Lower leg skin (tissue), 4 donors: ENCODE data around the gene SLIT3. TPM values are rescaled to one million over a fixed set of nuclear protein-coding genes. Genes with fewer than 3 reads are reported as not detected.

Experiments used
- DNase-seq, 2 donors: peaks; one replicate each; pipeline ENCODE4 v3.0.0-alpha.2; 2019; ENCODE audit warnings: low spot score in 2 of 2
- H3K4me3 ChIP-seq: fragments of 200-600 bp; sonication (generic); 2 replicates; pipeline ENCODE4 v1.5.1; 2017; ENCODE audit warnings: mild to moderate bottlenecking, low read depth; ENCODE audit not compliant: poor library complexity, severe bottlenecking
- POLR2A ChIP-seq, 2 donors: fragments of 450-650 bp; IDR thresholded peaks; one replicate each; pipeline ENCODE4 v1.6.1; 2016 to 2017; ENCODE audit warnings: antibody characterized with exemption in 2 of 2, mild to moderate bottlenecking in 1 of 2, moderate library complexity in 1 of 2
- WGBS, 2 donors: methylation state at CpG; one replicate each; pipeline ENCODE4 v1.1.5; 2018; 5-methylcytosine and 5-hydroxymethylcytosine counted together
- intact Hi-C: fragments of 100-400 bp; cut with DNase I; formaldehyde crosslinking; loops from one replicate; pipeline ENCODE4 v1.15.0; 2023; ENCODE audit warnings: low total_unique reads
- total RNA-seq, 4 donors: library from RNA; depleted of rRNA; stranded (reverse); fragments of >200 nt; gene quantifications; one replicate each; pipeline ENCODE4 v1.1.0, GENCODE V29; 2016
- TF ChIP-seq, protein P1 (sequence below), 3 donors: fragments of 450-650 bp; IDR thresholded peaks; one replicate each; pipeline ENCODE4 v1.5.1; 2016; ENCODE audit warnings: antibody characterized with exemption in 3 of 3, mild to moderate bottlenecking in 3 of 3, moderate library complexity in 2 of 3

The SLIT3 gene
- total RNA-seq, 4 donors from 2014 or later: 12.4 to 66.0 (median 22.8) TPM

DNA sequence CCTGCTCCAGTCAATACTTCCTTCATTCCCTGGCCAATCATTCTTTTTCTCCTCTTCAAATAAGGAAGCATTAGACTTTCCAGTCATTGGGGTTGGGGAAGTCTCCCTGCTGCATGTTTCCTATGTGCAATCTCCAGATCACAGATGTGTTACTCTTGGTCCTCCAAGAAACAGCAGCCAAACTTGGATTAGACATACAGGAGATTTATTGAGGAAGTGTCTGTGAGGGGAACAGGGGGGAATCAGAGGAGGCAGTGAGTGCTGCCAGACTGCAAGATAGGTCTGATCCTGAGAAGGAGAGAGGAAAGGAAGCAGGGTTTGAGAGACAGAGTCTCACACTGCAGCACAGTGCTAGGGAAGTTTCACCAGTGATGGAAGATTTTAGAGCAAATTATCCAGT, 40.6 kb upstream of the SLIT3 start:
- DNase-seq: no peak
- no peak overlapping the region for H3K4me3 ChIP-seq
- intact Hi-C loops: no loop called here
- no peak for TF ChIP-seq POLR2A (IDR thresholded peaks at IDR 0.05)
- TF ChIP-seq, protein P1, sequence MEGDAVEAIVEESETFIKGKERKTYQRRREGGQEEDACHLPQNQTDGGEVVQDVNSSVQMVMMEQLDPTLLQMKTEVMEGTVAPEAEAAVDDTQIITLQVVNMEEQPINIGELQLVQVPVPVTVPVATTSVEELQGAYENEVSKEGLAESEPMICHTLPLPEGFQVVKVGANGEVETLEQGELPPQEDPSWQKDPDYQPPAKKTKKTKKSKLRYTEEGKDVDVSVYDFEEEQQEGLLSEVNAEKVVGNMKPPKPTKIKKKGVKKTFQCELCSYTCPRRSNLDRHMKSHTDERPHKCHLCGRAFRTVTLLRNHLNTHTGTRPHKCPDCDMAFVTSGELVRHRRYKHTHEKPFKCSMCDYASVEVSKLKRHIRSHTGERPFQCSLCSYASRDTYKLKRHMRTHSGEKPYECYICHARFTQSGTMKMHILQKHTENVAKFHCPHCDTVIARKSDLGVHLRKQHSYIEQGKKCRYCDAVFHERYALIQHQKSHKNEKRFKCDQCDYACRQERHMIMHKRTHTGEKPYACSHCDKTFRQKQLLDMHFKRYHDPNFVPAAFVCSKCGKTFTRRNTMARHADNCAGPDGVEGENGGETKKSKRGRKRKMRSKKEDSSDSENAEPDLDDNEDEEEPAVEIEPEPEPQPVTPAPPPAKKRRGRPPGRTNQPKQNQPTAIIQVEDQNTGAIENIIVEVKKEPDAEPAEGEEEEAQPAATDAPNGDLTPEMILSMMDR (IDR thresholded peaks at IDR 0.05): no peak

DNA sequence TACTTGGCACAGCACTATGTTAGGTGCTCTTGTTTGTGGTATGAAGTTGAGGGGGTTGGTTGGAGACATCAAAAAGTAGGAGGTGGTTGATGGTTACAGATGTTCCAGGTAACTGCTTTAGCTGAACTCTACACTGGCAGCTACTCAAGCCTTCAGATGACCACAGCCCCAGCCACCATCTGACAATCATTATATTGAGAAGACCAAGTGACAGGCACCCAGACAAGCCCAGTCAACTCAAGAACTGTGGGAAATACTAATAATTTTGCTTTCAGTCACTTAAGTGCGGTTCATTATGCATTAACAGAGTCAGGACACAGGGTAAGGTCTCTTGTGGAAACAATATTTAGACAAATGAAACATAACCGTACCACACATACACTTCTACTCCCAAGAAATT, 38.9 kb upstream of the SLIT3 start:
- intact Hi-C loops: no loop called here
- WGBS, 2 donors: 82 to 89% methylated on average over 2 of the region's 2 CpGs
- DNase-seq: no peak
- TF ChIP-seq, protein P1 (IDR thresholded peaks at IDR 0.05): no peak
- TF ChIP-seq POLR2A (IDR thresholded peaks at IDR 0.05): no peak
- no peak overlapping the region for H3K4me3 ChIP-seq

DNA sequence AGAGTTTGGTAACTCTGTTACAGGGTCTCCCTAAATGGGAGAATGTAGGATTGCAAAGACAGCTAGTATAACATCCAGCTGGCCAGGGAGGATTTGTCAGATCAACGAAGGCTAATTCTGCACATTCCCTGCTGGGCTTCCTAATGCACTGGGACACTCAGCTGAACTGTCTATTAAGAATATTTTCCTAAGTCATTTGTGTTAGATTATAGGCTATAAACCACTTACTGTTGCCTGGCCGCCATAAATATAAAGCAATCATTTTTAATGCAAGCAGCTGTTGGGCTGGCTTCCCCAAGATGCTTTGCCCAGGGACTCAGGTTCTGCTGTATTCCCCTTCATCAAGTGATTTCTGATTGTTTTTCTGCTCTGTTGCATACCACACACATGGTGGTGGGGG, 35.3 kb upstream of the SLIT3 start:
- no peak for DNase-seq
- intact Hi-C loops: no loop called here
- 62 to 63% methylated on average over 2 of the region's 2 CpGs for WGBS, 2 donors
- TF ChIP-seq, protein P1 (IDR thresholded peaks at IDR 0.05): no peak
- no peak for TF ChIP-seq POLR2A (IDR thresholded peaks at IDR 0.05)
- H3K4me3 ChIP-seq: no peak overlapping the region

DNA sequence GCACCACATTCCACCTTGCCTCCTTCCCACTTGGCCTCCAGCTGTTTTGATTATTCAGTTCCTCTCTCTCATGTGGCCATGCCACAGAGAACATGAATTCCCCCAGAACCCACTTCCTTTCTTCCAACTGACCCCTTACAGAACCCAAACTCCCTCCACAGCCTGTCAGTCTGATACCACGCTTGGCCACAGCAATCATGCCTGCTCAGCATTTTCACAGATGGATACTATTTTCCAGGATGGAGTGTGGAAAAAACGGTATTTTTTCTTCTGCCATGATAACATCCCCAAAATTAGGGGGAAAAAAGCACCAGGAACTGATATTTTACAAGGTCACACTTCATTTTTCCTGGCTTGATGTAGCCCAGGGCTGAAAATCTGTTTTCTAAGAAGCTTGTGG, 34.9 kb upstream of the SLIT3 start:
- TF ChIP-seq, protein P1 (IDR thresholded peaks at IDR 0.05): no peak
- TF ChIP-seq POLR2A (IDR thresholded peaks at IDR 0.05): no peak
- no peak for DNase-seq
- WGBS, 2 donors: 70 to 82% methylated on average over 2 of the region's 2 CpGs
- no peak overlapping the region for H3K4me3 ChIP-seq
- intact Hi-C loops: no loop called here

DNA sequence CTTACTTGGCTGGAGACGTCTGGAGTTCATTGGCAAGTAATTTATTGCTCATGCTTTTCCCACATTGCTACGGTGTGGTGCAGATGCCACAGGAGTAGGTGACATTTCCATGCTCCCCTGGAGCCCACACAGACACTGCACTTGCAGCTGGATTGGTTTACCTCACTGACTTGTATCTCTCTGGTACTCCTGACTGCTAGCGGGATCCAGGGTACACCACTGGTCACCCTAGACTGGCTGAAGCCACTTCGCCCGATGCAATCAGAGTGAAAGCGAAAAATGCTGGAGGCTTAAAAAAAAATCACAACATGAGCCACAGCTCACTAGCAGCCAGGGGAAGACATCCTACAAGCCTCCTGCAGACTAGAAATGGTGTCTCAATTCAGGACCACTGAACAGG, 32.6 kb upstream of the SLIT3 start:
- WGBS, 2 donors: 78 to 79% methylated on average over 6 of the region's 6 CpGs
- intact Hi-C loops: no loop called here
- H3K4me3 ChIP-seq: no peak overlapping the region
- TF ChIP-seq, protein P1 (IDR thresholded peaks at IDR 0.05): no peak
- no peak for TF ChIP-seq POLR2A (IDR thresholded peaks at IDR 0.05)
- DNase-seq: no peak

DNA sequence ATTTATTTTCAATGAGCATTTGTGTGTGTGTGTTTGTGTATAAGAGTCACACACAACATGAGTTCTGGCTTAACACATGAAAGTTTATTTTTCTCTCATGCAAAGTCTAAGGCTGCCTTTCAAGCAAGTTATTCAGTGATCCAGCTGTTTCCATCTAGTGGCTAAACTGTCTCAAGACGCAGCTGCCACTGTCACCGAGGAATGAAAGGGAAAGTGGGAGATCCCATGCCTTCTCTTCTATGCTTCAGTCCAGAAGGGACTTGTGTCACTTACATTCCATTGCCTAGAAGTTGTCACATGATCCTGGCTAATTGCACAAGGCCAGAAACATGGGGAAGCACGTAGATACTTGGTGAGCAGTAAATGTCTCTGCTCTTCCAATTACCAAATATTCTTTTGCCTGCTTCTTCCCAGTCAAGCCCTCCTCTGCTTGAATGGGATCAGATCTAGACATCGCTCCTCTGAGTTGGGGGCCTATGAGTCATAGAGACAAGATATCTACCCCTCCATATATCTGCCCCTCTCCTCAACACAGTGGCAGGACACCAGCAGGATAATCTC, 30.4 kb upstream of the SLIT3 start:
- intact Hi-C loops: no loop called here
- WGBS, 2 donors: 42 to 56% methylated on average over 4 of the region's 4 CpGs
- no peak overlapping the region for H3K4me3 ChIP-seq
- TF ChIP-seq, protein P1 (IDR thresholded peaks at IDR 0.05): no peak
- TF ChIP-seq POLR2A (IDR thresholded peaks at IDR 0.05): no peak
- peak in 1 of 2 donors; percentile 28 for DNase-seq
